SIG-M5 treated with dmso at 0.1 percent for 504 hours (cell line): ENCODE data around the gene CASZ1.
A peak's percentile ranks its signal among the peaks of the same experiment; 100 is the strongest.

ENCODE experiments used
- DNase-seq: peaks from one replicate; lab custom pipeline; 2025; ENCODE audit not compliant: unreplicated experiment; lab: John Stamatoyannopoulos, UW

CASZ1 gene

GRCh38 chr1:10709646-10710045 lies 86.8 kb downstream of the CASZ1 start:
- no peak for DNase-seq

GRCh38 chr1:10709165-10709564 lies 87.3 kb downstream of the CASZ1 start:
- no peak for DNase-seq

GRCh38 chr1:10708757-10709156 lies 87.7 kb downstream of the CASZ1 start:
- no peak for DNase-seq

- no peak for DNase-seq
Measured at GRCh38 chr1:10707208-10707607, 89.2 kb downstream of the CASZ1 start.

- no peak for DNase-seq
Measured at GRCh38 chr1:10706376-10706913, 90.0 kb downstream of the CASZ1 start.

DNA sequence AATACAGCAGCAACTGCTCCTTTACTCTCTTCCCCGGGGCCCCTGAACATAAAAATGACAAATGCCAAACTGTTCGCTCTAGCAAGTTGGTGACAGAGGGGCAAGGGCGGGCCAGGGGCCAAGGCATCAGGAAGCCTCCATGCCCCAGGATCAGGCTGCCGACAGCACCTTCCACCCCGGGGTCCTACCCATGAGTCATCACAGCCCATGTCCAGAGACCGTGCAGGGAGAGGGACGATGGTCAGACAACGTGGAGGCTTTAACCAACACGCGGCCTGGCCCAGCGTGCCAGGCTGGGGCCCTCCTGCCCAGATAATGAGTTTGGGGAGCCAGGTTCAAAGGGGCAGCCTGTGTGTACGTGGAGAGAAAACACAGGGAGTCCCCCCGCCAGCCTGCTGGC lies 90.5 kb downstream of the CASZ1 start:
- DNase-seq = no peak

- no peak for DNase-seq
Measured at GRCh38 chr1:10704368-10704882, 92.0 kb downstream of the CASZ1 start.

DNA sequence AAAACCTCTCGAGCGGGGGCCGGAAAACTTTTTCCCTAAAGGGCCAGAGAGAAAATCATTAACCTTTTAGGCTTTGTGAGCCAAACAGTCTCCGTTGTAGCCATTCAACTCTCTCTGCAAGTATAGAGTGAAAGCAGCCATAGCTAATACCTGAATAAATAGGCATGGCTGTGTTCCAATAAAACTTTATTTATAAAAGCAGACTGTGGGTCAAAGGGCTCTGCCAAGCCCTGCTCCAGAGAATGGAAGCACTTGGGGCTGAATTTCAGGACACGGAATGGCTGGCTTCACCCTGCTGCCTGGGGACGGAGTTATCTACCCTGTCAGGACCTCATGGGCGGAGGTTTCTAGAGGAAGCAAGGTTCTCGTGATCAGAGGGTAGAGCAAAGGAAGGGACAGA lies 92.7 kb downstream of the CASZ1 start:
- no peak for DNase-seq

- DNase-seq = no peak
Measured at GRCh38 chr1:10701145-10701544, 95.3 kb downstream of the CASZ1 start.

GRCh38 chr1:10699470-10699835 lies 97.0 kb downstream of the CASZ1 start:
- DNase-seq = no peak

DNA sequence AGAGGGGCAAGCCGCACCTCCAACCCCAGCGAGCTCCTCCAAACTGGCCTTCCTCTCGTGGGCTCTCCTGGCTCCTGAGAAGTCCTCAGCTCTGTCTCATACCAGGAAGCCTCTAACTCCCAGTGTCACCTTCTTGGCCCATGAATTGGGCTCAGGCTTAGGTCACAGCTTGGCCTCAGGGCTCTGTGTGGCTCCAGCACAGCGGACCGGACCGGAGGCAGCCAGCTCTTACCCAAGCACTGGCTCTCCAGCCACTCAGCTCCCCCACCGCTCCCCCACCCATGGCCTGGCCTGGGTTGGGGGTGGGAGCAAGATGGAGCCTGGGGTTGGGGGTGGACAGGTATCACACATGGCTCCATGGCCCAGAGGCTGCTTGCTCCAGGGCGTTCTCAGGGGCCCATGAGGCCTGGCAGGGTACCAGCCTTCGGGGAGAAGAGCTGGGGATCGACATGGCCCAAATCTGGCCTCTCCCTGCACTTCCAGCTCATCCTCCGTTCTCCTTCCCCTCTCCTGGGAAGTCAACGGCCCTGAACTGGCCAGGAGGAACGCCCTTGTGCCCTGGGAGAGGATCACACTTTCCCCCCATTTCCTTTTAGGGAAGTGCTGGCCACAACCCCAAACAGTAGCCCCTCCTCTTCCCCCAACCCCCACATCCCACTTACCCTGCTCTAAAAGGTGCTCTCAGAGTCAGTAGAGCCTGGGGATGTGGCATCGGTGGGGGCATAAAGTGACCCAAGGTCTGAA lies 97.5 kb downstream of the CASZ1 start:
- DNase-seq = no peak

GRCh38 chr1:10697621-10698160 lies 98.8 kb downstream of the CASZ1 start:
- no peak for DNase-seq

DNA sequence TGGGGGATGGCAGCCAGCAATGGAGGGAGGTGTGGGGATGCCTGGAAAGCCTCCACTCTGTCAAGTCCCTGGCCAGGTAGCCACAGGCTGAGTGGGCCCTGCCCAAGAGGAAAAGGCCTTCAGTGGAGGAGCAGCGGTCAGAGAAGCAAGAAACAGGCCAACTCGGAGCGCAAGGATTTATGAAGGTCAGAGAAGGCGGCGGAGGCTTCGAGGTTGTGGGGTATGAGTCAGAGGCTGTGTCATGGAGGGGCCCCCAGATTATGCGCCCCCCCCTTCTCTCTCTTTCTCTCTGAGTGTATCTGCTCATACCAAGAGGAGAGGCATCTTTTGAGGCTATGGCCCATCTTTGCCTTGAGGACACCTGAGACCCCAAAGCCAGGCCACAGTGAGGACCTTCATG lies 99.5 kb downstream of the CASZ1 start:
- no peak for DNase-seq

- peak; percentile 61 for DNase-seq
Measured at GRCh38 chr1:10694633-10695627, 101.5 kb downstream of the CASZ1 start.

GRCh38 chr1:10694274-10694632 lies 102.2 kb downstream of the CASZ1 start:
- no peak for DNase-seq

DNA sequence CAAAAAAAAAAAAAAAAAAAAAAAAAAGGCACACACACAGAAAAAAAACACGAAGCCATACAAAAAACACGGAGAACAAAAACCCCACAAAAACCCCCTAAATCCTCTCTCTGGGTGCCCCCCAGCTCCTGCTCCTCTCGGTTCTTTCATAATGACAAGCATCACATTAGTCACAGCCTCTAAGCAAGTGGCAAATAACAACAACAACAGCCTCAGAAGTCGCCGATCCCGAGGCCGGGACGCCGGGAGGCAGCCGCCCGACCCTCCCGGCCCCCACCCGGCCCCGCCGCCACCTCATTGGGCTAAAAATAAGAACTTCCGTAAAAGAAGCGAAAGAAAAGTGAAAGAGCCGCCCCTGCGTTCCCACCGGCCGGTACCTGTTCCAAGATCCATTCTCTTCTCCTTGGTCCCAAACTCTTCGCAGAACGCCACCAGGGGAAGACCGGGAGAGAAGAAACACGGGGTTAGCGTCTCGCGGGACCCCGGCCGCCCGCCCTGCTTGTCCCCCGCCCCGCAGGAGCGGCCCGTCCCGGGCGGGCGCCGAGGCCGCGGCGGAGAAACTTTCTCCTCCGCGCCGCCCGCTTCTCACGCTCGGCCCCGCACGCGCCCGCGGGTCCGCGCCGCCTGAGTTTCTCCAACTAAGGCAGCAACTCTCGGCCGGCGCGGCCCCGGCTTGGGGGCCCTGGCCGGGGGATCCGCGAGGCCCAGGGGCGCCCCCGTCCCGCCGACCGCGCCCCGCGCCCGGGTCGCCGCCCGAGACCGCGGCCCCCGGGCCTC lies 102.8 kb downstream of the CASZ1 start:
- peak; percentile 56 for DNase-seq

DNA sequence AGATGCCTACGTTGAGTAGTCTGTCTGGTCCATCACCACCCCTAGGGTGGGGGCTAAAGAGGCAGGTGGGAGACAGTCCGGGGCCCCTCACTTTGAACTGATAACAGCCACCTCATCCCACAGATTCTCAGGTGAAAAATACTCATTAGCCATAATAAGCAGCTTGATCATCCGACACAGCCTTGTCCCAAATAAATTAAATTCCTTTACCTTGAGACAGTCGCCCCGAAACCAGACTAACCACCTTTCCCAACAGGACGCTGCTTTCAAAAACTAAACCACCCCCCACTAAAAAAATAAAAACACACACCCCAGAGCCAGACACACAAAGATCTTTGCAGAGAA lies 103.3 kb downstream of the CASZ1 start:
- no peak for DNase-seq

DNA sequence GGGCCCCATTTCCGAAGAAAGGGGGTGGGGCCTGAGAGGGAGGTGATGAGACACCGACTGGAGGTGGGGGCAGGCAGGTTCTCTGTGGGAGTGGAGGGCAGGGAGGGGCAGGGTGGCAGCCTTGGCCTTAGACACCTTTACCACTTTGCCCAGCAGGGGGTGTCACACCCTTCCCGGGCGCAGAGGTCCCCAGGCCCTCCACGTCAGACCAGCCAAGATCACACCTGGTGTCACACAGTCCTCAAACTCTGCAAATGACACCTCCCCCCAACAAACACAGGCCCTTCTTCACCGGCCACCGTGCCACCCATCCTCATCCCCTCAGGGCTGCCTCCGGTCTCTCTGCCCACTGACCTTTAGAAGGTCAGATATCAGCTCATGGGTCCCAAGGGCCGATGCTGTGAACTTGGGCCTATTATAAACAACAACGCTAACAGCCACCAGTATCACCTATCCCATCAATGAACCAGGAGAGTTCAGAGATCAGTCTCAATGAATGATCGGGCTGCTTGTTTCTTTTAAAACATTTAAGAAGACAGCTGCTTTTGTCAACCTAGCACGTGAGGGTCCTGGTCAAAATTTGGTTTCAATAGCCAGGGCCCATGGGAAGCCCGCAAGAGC lies 103.9 kb downstream of the CASZ1 start:
- no peak for DNase-seq

DNA sequence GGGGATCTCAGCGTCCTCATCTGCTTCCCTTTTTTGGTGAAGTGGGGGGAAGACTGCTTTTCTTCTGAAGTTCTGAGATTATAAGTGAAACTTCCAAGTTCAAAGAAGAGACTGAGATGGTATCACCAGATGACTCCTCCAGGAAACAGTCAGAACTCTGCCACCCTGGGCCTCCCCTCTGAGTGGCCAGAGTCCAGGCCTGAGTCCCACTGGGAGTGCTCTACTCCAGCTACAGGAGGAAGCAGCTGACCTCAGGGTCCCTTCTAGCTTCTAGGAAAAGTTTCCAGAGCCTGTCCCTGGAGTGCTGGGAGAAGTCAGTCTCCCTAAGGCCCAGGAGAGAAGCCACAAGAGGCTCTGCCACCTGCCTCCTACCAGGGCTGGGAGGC lies 104.7 kb downstream of the CASZ1 start:
- no peak for DNase-seq

GRCh38 chr1:10691075-10691739 lies 105.2 kb downstream of the CASZ1 start:
- DNase-seq = no peak
